ENCODE data around the gene TFDP1.

TFDP1 gene

GRCh38 chr13:113642563-113642962 is 58.0 kb downstream of the TFDP1 start:
- no peak overlapping the region for H3K27ac ChIP-seq (replicated peaks)
- TF ChIP-seq, protein P1, sequence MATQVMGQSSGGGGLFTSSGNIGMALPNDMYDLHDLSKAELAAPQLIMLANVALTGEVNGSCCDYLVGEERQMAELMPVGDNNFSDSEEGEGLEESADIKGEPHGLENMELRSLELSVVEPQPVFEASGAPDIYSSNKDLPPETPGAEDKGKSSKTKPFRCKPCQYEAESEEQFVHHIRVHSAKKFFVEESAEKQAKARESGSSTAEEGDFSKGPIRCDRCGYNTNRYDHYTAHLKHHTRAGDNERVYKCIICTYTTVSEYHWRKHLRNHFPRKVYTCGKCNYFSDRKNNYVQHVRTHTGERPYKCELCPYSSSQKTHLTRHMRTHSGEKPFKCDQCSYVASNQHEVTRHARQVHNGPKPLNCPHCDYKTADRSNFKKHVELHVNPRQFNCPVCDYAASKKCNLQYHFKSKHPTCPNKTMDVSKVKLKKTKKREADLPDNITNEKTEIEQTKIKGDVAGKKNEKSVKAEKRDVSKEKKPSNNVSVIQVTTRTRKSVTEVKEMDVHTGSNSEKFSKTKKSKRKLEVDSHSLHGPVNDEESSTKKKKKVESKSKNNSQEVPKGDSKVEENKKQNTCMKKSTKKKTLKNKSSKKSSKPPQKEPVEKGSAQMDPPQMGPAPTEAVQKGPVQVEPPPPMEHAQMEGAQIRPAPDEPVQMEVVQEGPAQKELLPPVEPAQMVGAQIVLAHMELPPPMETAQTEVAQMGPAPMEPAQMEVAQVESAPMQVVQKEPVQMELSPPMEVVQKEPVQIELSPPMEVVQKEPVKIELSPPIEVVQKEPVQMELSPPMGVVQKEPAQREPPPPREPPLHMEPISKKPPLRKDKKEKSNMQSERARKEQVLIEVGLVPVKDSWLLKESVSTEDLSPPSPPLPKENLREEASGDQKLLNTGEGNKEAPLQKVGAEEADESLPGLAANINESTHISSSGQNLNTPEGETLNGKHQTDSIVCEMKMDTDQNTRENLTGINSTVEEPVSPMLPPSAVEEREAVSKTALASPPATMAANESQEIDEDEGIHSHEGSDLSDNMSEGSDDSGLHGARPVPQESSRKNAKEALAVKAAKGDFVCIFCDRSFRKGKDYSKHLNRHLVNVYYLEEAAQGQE (IDR thresholded peaks at IDR 0.05; ENCODE audit: insufficient replicate concordance, low read depth), result no peak
- no peak for TF ChIP-seq GABPA (IDR thresholded peaks at IDR 0.05; ENCODE audit: low read depth)
- TF ChIP-seq, protein P2, sequence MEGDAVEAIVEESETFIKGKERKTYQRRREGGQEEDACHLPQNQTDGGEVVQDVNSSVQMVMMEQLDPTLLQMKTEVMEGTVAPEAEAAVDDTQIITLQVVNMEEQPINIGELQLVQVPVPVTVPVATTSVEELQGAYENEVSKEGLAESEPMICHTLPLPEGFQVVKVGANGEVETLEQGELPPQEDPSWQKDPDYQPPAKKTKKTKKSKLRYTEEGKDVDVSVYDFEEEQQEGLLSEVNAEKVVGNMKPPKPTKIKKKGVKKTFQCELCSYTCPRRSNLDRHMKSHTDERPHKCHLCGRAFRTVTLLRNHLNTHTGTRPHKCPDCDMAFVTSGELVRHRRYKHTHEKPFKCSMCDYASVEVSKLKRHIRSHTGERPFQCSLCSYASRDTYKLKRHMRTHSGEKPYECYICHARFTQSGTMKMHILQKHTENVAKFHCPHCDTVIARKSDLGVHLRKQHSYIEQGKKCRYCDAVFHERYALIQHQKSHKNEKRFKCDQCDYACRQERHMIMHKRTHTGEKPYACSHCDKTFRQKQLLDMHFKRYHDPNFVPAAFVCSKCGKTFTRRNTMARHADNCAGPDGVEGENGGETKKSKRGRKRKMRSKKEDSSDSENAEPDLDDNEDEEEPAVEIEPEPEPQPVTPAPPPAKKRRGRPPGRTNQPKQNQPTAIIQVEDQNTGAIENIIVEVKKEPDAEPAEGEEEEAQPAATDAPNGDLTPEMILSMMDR (IDR thresholded peaks at IDR 0.05; ENCODE audit: insufficient read depth, low read length), result no peak
- TF ChIP-seq POLR2AphosphoS5 (IDR thresholded peaks at IDR 0.05; ENCODE audit: low read depth), result no peak
- no peak for TF ChIP-seq SPI1 (IDR thresholded peaks at IDR 0.05; ENCODE audit: borderline replicate concordance, low read depth)
- no peak for DNase-seq (ENCODE audit: low read depth in 1 of 2, low spot score in 1 of 2)
- no peaks in the 10 kb centered on the region for H3K27me3 ChIP-seq (ENCODE audit: insufficient read depth, poor library complexity, severe bottlenecking)
- H3K4me3 ChIP-seq (replicated peaks; ENCODE audit: insufficient read depth, low read length), result no peak overlapping the region

DNA sequence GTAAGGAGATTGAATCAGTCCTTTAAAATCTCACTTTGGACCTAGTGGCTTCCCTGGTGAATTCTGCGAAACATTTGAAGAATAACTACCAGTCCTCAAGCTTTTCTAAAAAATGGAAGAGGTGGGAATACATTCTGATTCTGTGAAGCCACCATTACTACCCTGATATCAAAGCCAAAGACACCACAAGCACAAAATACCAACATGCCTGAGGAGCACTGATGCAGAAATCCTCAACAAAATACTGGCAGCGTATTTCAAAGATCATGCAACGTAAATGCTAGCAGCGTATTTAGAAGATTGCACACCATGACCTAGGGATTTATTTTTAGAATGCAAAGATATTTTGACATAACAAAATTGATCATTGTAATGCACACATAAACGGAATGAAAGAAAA is 59.0 kb downstream of the TFDP1 start:
- Histone ChIP-seq H3K4me3 (replicated peaks; ENCODE audit: insufficient read depth, low read length) (no peak overlapping the region), H3K27ac (replicated peaks) (no peak overlapping the region), H3K27me3 (ENCODE audit: insufficient read depth, poor library complexity, severe bottlenecking) (no peaks in the 10 kb centered on the region)
- DNase-seq (ENCODE audit: low read depth in 1 of 2, low spot score in 1 of 2), result no peak
- 0 out of 2 replicates have a peak, but pooled peaks have one; percentile 28 for TF ChIP-seq POLR2AphosphoS5 (IDR thresholded peaks at IDR 0.05; ENCODE audit: low read depth)
- no peak for TF ChIP-seq GABPA (IDR thresholded peaks at IDR 0.05; ENCODE audit: low read depth)

- no peak for DNase-seq (ENCODE audit: low read depth in 1 of 2, low spot score in 1 of 2)
- Histone ChIP-seq H3K27ac (replicated peaks) (no peak overlapping the region), H3K27me3 (ENCODE audit: insufficient read depth, poor library complexity, severe bottlenecking) (no peaks in the 10 kb centered on the region), H3K4me3 (replicated peaks; ENCODE audit: insufficient read depth, low read length) (no peak overlapping the region)
- TF ChIP-seq POLR2AphosphoS5 (IDR thresholded peaks at IDR 0.05; ENCODE audit: low read depth), result no peak
- TF ChIP-seq, protein P2 (IDR thresholded peaks at IDR 0.05; ENCODE audit: insufficient read depth, low read length), result no peak
- TF ChIP-seq GABPA (IDR thresholded peaks at IDR 0.05; ENCODE audit: low read depth), result no peak
- TF ChIP-seq, protein P1 (IDR thresholded peaks at IDR 0.05; ENCODE audit: insufficient replicate concordance, low read depth), result no peak
- TF ChIP-seq SPI1 (IDR thresholded peaks at IDR 0.05; ENCODE audit: borderline replicate concordance, low read depth), result no peak
Observed at GRCh38 chr13:113644800-113645199, 60.2 kb downstream of the TFDP1 start.

- Histone ChIP-seq H3K27ac (replicated peaks) (no peak overlapping the region), H3K4me3 (replicated peaks; ENCODE audit: insufficient read depth, low read length) (no peak overlapping the region), H3K27me3 (ENCODE audit: insufficient read depth, poor library complexity, severe bottlenecking) (no peaks in the 10 kb centered on the region)
- no peak for DNase-seq (ENCODE audit: low read depth in 1 of 2, low spot score in 1 of 2)
- no peak for TF ChIP-seq POLR2AphosphoS5 (IDR thresholded peaks at IDR 0.05; ENCODE audit: low read depth)
- TF ChIP-seq, protein P2 (IDR thresholded peaks at IDR 0.05; ENCODE audit: insufficient read depth, low read length), result no peak
- TF ChIP-seq, protein P1 (IDR thresholded peaks at IDR 0.05; ENCODE audit: insufficient replicate concordance, low read depth), result no peak
- no peak for TF ChIP-seq SPI1 (IDR thresholded peaks at IDR 0.05; ENCODE audit: borderline replicate concordance, low read depth)
- TF ChIP-seq GABPA (IDR thresholded peaks at IDR 0.05; ENCODE audit: low read depth), result no peak
Observed at GRCh38 chr13:113645329-113645728, 60.8 kb downstream of the TFDP1 start.

All from HL-60 (cell line).